Measurements from ENCODE around the gene ZNF407. TPM values are rescaled to one million over a fixed set of nuclear protein-coding genes. Genes with fewer than 3 reads are reported as not detected.
A peak's percentile ranks its signal among the peaks of the same experiment; 100 is the strongest.

Gene ZNF407
- total and polyA plus RNA-seq, 7 donors, result 2.4 to 10.2 (median 7.9) TPM

- DNase-seq (no peak), ATAC-seq (peak in 1 of 4 donors; percentile 28)
- H3K4me3 ChIP-seq, result no peak overlapping the region
- H3K36me3 ChIP-seq (ENCODE audit: insufficient read depth in 1 of 2, low read depth in 1 of 2), result no peaks in the 10 kb centered on the region
- H3K27me3 ChIP-seq (ENCODE audit: insufficient read depth in 3 of 3, low read length in 2 of 3), result no peaks in the 10 kb centered on the region
- TF ChIP-seq CTCF (IDR thresholded peaks at IDR 0.05), result no peak
- no peaks in the 10 kb centered on the region for H3K9me3 ChIP-seq
- H3K27ac ChIP-seq, result no peak overlapping the region
- no peaks in the 10 kb centered on the region for H3K4me1 ChIP-seq
- intact Hi-C loops (cut with DNase I), result no loop called here
- whole genome bisulfite sequencing, 3 donors, result 66 to 69% (median 68%) methylated on average over 19 of the region's 19 CpGs
These were observed 397.1 kb downstream of the ZNF407 start for GRCh38 chr18:74994502-74995418.

GRCh38 chr18:74995419-74995736, 397.7 kb downstream of the ZNF407 start:
- Histone ChIP-seq H3K9me3 (no peaks in the 10 kb centered on the region), H3K27me3 (ENCODE audit: insufficient read depth in 3 of 3, low read length in 2 of 3) (no peaks in the 10 kb centered on the region), H3K4me3 (no peak overlapping the region), H3K27ac (no peak overlapping the region), H3K4me1 (no peaks in the 10 kb centered on the region), H3K36me3 (ENCODE audit: insufficient read depth in 1 of 2, low read depth in 1 of 2) (no peaks in the 10 kb centered on the region)
- ATAC-seq (no peak), DNase-seq (no peak)
- intact Hi-C loops (cut with DNase I), result no loop called here
- TF ChIP-seq CTCF (IDR thresholded peaks at IDR 0.05), result no peak
- 69 to 92% (median 81%) methylated on average over 2 of the region's 2 CpGs for WGBS, 3 donors

DNA sequence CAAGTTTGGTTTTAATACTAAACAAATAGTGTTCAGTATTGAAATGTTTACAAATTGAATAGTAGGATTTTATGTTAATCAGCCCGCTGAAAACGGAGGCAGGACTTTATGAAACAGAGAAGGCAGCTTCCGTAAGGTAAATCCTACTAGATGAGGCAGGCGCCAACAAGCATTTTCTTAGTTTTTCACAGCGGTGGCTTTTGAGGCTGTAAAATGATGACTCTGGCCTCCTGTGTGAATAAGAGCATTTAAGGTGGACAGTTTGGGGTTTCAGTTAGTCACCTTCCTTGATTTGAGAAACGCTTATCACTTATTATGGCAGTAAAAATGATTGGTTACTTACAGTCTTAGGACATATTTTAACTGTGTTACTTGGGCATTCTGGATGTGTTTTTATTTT, 398.4 kb downstream of the ZNF407 start:
- no peaks in the 10 kb centered on the region for H3K4me1 ChIP-seq
- H3K9me3 ChIP-seq, result no peaks in the 10 kb centered on the region
- H3K27me3 ChIP-seq (ENCODE audit: insufficient read depth in 3 of 3, low read length in 2 of 3), result no peaks in the 10 kb centered on the region
- no peaks in the 10 kb centered on the region for H3K36me3 ChIP-seq (ENCODE audit: insufficient read depth in 1 of 2, low read depth in 1 of 2)
- H3K27ac ChIP-seq, result no peak overlapping the region
- DNase-seq, result no peak
- no peak overlapping the region for H3K4me3 ChIP-seq
- TF ChIP-seq CTCF (IDR thresholded peaks at IDR 0.05), result no peak
- intact Hi-C loops (cut with DNase I), result no loop called here
- 92 to 93% (median 92%) methylated on average over 6 of the region's 6 CpGs for WGBS, 3 donors
- ATAC-seq, result no peak

GRCh38 chr18:74996996-74997395, 399.3 kb downstream of the ZNF407 start:
- no peaks in the 10 kb centered on the region for H3K9me3 ChIP-seq
- DNase-seq (no peak), ATAC-seq (no peak)
- H3K27ac ChIP-seq, result no peak overlapping the region
- intact Hi-C loops (cut with DNase I), result no loop called here
- H3K4me1 ChIP-seq, result no peaks in the 10 kb centered on the region
- no peaks in the 10 kb centered on the region for H3K36me3 ChIP-seq (ENCODE audit: insufficient read depth in 1 of 2, low read depth in 1 of 2)
- H3K27me3 ChIP-seq (ENCODE audit: insufficient read depth in 3 of 3, low read length in 2 of 3), result no peaks in the 10 kb centered on the region
- WGBS, 3 donors, result 74 to 82% (median 81%) methylated on average over 6 of the region's 6 CpGs
- no peak for TF ChIP-seq CTCF (IDR thresholded peaks at IDR 0.05)
- no peak overlapping the region for H3K4me3 ChIP-seq

GRCh38 chr18:75000920-75001319, 403.2 kb downstream of the ZNF407 start:
- H3K9me3 ChIP-seq, result no peaks in the 10 kb centered on the region
- H3K4me1 ChIP-seq, result no peaks in the 10 kb centered on the region
- no peaks in the 10 kb centered on the region for H3K27me3 ChIP-seq (ENCODE audit: insufficient read depth in 3 of 3, low read length in 2 of 3)
- intact Hi-C loops (cut with DNase I), result no loop called here
- no peak overlapping the region for H3K27ac ChIP-seq
- no peak for ATAC-seq
- no peak overlapping the region for H3K4me3 ChIP-seq
- no peak for TF ChIP-seq CTCF (IDR thresholded peaks at IDR 0.05)
- 84 to 89% (median 86%) methylated on average over 3 of the region's 3 CpGs for WGBS, 3 donors
- no peaks in the 10 kb centered on the region for H3K36me3 ChIP-seq (ENCODE audit: insufficient read depth in 1 of 2, low read depth in 1 of 2)
- no peak for DNase-seq

All from psoas muscle (tissue), 8 donors.